GM21447 (cell line): Measurements from ENCODE around the gene BUB1B.
"Not testable (repeated sequence)": the region's sequence is repeated elsewhere in the genome, so short reads cannot be mapped to it uniquely, and the experiment has no call there.

ENCODE experiments used
- ATAC-seq: cut with Tn5 transposase; IDR thresholded peaks from one replicate; pipeline ENCODE4 v1.9.1; 2021; ENCODE audit not compliant: unreplicated experiment

Gene BUB1B

GRCh38 chr15:40160689-40161688 is at the start of gene BUB1B:
TSS of gene BUB1B (plus strand) at chr15:40161069. CDS start at chr15:40161221, 152 bp downstream.
- ATAC-seq = peak; percentile 79

GRCh38 chr15:40111888-40112287 is 49.0 kb upstream of the BUB1B start:
- no peak for ATAC-seq

DNA sequence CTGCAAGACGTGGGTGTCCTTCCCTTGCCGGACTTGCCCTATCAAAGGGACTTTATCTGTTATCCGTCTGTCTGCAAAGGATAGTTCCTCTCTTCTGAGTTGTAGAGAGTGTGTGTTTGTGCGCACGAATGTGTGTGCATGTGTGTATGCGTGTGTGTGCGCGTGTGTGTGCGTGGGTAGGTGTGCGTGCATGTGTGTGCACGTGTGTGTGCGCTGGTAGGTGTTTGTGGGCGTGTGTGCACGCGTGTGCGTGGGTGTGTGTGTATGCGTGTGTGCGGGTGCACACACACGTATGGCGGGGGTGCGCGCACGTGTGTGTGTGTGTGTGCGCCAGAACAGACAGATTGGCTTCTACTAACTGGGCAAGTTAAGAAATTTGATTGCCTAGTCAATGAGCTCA is 48.1 kb upstream of the BUB1B start:
- no peak for ATAC-seq

- ATAC-seq = no peak
Observed at GRCh38 chr15:40114218-40114617, 46.7 kb upstream of the BUB1B start.

- not testable (repeated sequence) for ATAC-seq
Observed at GRCh38 chr15:40115106-40115505, 45.8 kb upstream of the BUB1B start.

DNA sequence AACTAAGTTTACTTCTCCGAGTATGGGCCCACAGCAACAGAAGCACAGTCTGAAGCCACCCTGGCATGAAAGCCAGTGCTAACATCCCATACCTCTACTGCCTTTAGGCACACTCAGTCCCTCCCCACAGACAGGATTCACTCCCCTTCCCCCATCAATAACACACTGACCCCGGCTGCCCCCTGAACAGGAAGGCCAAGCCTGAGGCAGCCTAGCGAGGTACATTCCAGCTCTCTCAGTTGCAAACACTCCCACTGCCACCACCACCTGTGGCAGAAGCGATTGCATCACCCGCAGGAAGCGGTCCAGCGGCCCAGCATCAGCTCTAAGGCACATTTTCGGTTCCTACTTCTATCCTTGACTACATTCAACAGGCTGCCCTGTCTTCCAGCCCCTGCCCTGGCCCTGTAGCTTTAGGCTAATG is 45.2 kb upstream of the BUB1B start:
- ATAC-seq = peak; percentile 95

- ATAC-seq = no peak
Observed at GRCh38 chr15:40118473-40118872, 42.4 kb upstream of the BUB1B start.

GRCh38 chr15:40121911-40122638 is 38.8 kb upstream of the BUB1B start:
- no peak for ATAC-seq

DNA sequence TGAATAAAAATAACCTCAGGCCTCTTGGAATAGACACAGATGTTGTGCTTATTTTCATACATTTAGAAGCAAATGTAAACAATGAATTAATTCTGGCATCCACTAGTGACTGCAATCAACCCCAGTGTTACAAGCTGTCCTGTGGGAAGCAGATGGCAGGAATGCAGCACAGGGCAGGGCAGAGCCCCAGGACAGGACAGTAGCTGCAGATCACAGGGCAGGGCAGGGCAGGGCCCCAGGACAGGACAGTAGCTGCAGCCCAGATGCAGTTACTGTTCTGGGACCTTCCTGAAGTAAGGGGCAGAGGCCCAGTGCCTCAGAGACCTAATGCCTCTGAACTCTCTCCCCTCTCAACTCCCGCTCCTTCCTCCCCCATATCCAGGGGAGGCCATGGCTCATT is 37.9 kb upstream of the BUB1B start:
- ATAC-seq = not testable (repeated sequence)

DNA sequence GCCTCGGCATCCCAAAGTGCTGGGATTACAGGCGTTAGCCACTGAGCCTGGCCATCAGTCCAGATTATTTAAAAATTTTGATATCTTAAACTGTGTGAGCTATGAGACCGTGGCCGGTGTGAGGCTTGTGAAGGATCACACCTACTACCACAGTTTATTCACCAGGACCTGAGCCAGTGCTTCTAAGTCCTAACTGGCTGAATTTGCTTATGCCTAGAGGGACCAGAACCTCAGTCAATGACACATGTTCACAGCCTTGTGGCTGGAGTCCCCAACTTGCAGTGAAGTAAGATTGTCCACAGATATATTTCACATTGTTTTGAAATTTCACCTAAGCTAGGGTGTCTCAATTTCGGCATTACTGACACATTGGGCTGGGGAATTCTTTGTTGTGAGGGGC is 37.0 kb upstream of the BUB1B start:
- ATAC-seq = not testable (repeated sequence)

GRCh38 chr15:40124333-40124732 is 36.5 kb upstream of the BUB1B start:
- ATAC-seq = not testable (repeated sequence)

DNA sequence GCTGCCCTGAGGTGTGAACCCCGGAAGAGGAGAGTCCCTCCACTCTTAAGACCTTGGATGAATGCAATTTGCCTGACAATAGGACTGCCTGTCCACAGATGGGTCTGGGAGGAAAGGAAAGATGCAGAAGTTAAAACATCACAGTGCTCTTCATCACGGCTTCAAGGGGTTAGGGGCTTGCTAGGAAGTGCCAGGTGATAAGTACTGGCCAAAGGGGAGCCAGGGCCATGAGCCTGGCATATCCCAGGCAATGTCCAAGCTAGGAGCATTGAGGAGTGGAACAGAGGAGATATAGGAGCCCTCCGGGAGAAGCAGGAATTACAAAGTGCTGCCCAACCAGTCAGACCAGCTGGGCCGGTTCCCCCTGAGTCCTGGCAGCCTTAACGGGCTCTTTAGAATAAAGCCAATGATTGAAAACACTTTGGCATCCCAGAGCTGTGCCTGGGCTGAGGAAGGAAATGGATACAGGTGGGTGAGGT is 36.0 kb upstream of the BUB1B start:
- ATAC-seq = not testable (repeated sequence)

DNA sequence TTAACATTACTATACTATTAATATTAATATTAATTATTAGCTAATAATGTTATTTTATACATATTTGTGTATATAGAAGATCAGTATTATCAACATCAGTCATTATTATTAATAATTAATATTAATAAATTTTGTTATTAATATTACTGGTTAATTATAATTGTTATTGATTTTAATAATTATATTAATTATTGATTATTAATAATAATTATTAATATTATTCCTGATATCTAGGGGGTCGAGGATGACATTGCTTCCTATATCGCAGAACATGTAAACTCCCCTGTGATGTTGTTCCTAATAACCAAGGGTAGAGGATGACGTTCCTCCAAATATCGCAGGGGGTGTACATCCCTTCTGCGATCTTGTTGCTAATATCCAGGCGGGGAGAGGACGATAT is 34.9 kb upstream of the BUB1B start:
- ATAC-seq = no peak

GRCh38 chr15:40128766-40129660 is 31.9 kb upstream of the BUB1B start:
- no peak for ATAC-seq

GRCh38 chr15:40130118-40130517 is 30.8 kb upstream of the BUB1B start:
- ATAC-seq = no peak

GRCh38 chr15:40130799-40131502 is 29.9 kb upstream of the BUB1B start:
- no peak for ATAC-seq

GRCh38 chr15:40133544-40133943 is 27.3 kb upstream of the BUB1B start:
- no peak for ATAC-seq

DNA sequence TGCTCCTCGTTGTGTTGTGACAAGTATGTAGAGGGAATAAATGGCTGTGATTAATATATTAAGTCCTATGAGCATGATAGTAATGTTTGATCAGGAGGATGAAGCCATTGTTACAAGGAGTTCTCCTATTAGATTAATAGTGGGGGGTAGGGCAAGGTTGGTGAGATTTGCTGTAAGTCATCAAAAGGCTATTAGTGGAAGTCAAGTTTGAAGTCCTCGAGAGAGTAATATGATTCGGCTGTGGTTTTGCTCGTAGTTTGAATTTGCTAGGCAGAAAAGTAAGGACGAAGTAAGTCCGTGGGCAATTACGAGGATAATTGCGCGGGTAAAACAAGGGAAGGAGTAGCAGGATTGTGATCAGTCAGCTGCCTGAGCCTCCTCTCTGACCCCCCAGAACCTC is 26.0 kb upstream of the BUB1B start:
- ATAC-seq = no peak

DNA sequence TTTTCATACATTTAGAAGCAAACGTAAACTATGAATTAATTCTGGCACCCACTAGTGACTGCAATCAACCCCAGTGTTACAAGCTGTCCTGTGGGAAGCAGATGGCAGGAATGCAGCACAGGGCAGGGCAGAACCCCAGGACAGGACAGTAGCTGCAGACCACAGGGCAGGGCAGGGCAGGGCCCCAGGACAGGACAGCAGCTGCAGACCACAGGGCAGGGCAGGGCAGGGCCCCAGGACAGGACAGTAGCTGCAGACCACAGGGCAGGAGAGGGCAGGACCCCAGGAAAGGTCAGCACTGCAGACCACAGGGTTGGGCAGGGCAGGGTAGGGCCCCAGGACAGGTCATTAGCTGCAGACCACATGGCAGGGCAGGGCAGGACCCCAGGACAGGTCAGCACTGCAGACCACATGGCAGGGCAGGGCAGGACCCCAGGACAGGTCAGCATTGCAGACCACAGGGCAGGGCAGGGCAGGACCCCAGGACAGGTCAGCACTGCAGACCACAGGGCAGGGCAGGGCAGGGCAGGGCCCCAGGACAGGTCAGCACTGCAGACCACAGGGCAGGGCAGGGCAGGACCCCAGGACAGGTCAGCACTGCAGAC is 24.9 kb upstream of the BUB1B start:
- not testable (repeated sequence) for ATAC-seq
